GM12878 (cell line): ENCODE data around the gene MGAT5. TPM values are rescaled to one million over a fixed set of nuclear protein-coding genes. Genes with fewer than 3 reads are reported as not detected.

Experiments used
- ATAC-seq: fragments of 200-7000 bp; cut with Tn5 transposase; 3 replicates; pipeline ENCODE4 v1.9.1; 2020; ENCODE audit warnings: mild to moderate bottlenecking, moderate library complexity
- BruUV-seq: library from RNA; stranded (reverse); fragments of 400-500 nt; replicated peaks from 2 replicates; lab custom pipeline; 2021; lab: Mats Ljungman, UMichigan
- CTCF ChIA-PET: fragments of 300-600 bp; sonication (Branson Sonifier 250); formaldehyde crosslinking; extraction: SDS; loops from one replicate; lab custom pipeline; 2021; ENCODE audit warnings: inconsistent platforms; lab: Yijun Ruan, JAX
- POLR2A ChIA-PET: fragments of 350-600 bp; formaldehyde crosslinking; extraction: SDS; loops from one replicate; lab custom pipeline; 2021; ENCODE audit warnings: inconsistent platforms; lab: Charles Lee
- RAD21 ChIA-PET: fragments of 300-600 bp; sonication (Branson Sonifier 250); formaldehyde crosslinking; loops from one replicate; lab custom pipeline; 2023; ENCODE audit warnings: antibody characterized with exemption; ENCODE audit not compliant: unreplicated experiment; lab: Charles Lee
- SMC1A ChIA-PET: fragments of 300-600 bp; sonication (Branson Sonifier 250); formaldehyde crosslinking; loops from one replicate; lab custom pipeline; 2023; ENCODE audit not compliant: unreplicated experiment, uncharacterized antibody; lab: Charles Lee
- DNase-seq: peaks from one replicate; pipeline ENCODE4 v3.0.0-alpha.2; 2011; ENCODE audit warnings: low read depth, low spot score
- FAIRE-seq: peaks from 3 replicates; lab custom pipeline; 2011; peaks lifted over from hg19 to GRCh38; lab: Jason Lieb, UNC
- H2AFZ ChIP-seq: 2 replicates; pipeline ENCODE4 v1.6.0; 2011; ENCODE audit warnings: low read depth, low read length, control low read depth; ENCODE audit not compliant: control insufficient read depth
- H3K27ac ChIP-seq: 2 replicates; pipeline ENCODE4 v1.5.1; 2011; ENCODE audit warnings: control low read depth; ENCODE audit not compliant: control insufficient read depth, insufficient read depth
- H3K27me3 ChIP-seq, 2 experiments: replicated peaks in 1 of 2; 2 replicates each; pipeline versions ENCODE4 v1.6.0 to v1.6.1; 2011; ENCODE audit warnings: low read length in 1 of 2; ENCODE audit not compliant: control insufficient read depth in 2 of 2, insufficient read depth in 2 of 2
- H3K36me3 ChIP-seq, 2 experiments: 2 replicates each; pipeline ENCODE4 v1.5.1; 2011; ENCODE audit warnings: low read length in 1 of 2; ENCODE audit not compliant: control insufficient read depth in 2 of 2, insufficient read depth in 2 of 2
- H3K4me1 ChIP-seq: 2 replicates; pipeline ENCODE4 v1.6.1; 2011; ENCODE audit warnings: mild to moderate bottlenecking, low read length, moderate library complexity, mixed read lengths; ENCODE audit not compliant: control insufficient read depth, insufficient read depth
- H3K4me2 ChIP-seq: 2 replicates; pipeline ENCODE4 v1.6.0; 2011; ENCODE audit warnings: control low read depth; ENCODE audit not compliant: control insufficient read depth, insufficient read depth
- H3K4me3 ChIP-seq: fragments of 200-600 bp; sonication (generic); 2 replicates; pipeline ENCODE4 v1.5.1; 2016
- H3K79me2 ChIP-seq: 2 replicates; pipeline ENCODE4 v1.6.0; 2011; ENCODE audit warnings: low read length; ENCODE audit not compliant: control insufficient read depth, insufficient read depth
- H3K9ac ChIP-seq: 2 replicates; pipeline ENCODE4 v1.8.0; 2011; ENCODE audit warnings: low read length, control low read depth, mixed read lengths; ENCODE audit not compliant: control insufficient read depth, insufficient read depth
- H3K9me3 ChIP-seq: replicated peaks from 3 replicates; pipeline ENCODE4 v1.5.1; 2011; ENCODE audit warnings: mild to moderate bottlenecking, low read length; ENCODE audit not compliant: control insufficient read depth, insufficient read depth
- H4K20me1 ChIP-seq: 2 replicates; pipeline ENCODE4 v1.6.0; 2011; ENCODE audit not compliant: control insufficient read depth, insufficient read depth
- BMI1 ChIP-seq: fragments of 450-650 bp; IDR thresholded peaks from 2 replicates; pipeline ENCODE4 v1.6.1; 2016; ENCODE audit warnings: mild to moderate bottlenecking, moderate library complexity, borderline replicate concordance
- CBX3 ChIP-seq: fragments of 200-600 bp; sonication (generic); IDR thresholded peaks from 2 replicates; pipeline ENCODE4 v1.6.1; 2016; ENCODE audit warnings: low read depth, borderline replicate concordance
- CEBPB ChIP-seq, 2 experiments: fragments of 150-350 bp in 1 of 2; IDR thresholded peaks; 2 replicates each; pipeline ENCODE4 v1.6.1; 2012 to 2014; ENCODE audit warnings: low read depth in 2 of 2, low read length in 2 of 2, borderline replicate concordance in 1 of 2, inconsistent platforms in 1 of 2
- CHD1 ChIP-seq: IDR thresholded peaks from 2 replicates; pipeline ENCODE4 v1.6.1; 2012; ENCODE audit warnings: low read depth, low read length, improper control_type of control experiment
- HDAC6 ChIP-seq: fragments of 200-600 bp; sonication (generic); IDR thresholded peaks from one replicate; pipeline ENCODE4 v1.8.0; 2017; ENCODE audit warnings: antibody characterized with exemption; ENCODE audit not compliant: unreplicated experiment
- MYC ChIP-seq: IDR thresholded peaks from 2 replicates; pipeline ENCODE4 v1.6.1; 2011; ENCODE audit warnings: mild to moderate bottlenecking, low read length, moderate library complexity, inconsistent platforms; ENCODE audit not compliant: insufficient read depth, insufficient replicate concordance, insufficient read length, severe bottlenecking
- POU2F2 ChIP-seq: IDR thresholded peaks from 3 replicates; pipeline ENCODE4 v1.6.1; 2011; ENCODE audit warnings: low read depth, mild to moderate bottlenecking, low read length, borderline replicate concordance
- RB1 ChIP-seq: fragments of 450-650 bp; formaldehyde crosslinking; IDR thresholded peaks from 2 replicates; pipeline ENCODE4 v1.6.1; 2017; ENCODE audit warnings: mild to moderate bottlenecking, borderline replicate concordance
- RFX5 ChIP-seq: IDR thresholded peaks from 2 replicates; pipeline ENCODE4 v1.6.1; 2011; ENCODE audit warnings: low read depth, low read length, improper control_type of control experiment
- STAT1 ChIP-seq: fragments of 450-650 bp; conservative IDR thresholded peaks from 2 replicates; pipeline ENCODE4 v1.6.1; 2014; ENCODE audit warnings: antibody characterized with exemption, mild to moderate bottlenecking
- TARDBP ChIP-seq: IDR thresholded peaks from 2 replicates; pipeline ENCODE4 v1.6.1; 2016; ENCODE audit warnings: borderline replicate concordance
- YY1 ChIP-seq: IDR thresholded peaks from 2 replicates; pipeline ENCODE4 v1.6.1; 2011; ENCODE audit warnings: low read depth, mild to moderate bottlenecking, low read length
- WGBS: methylation state at CpG from one replicate; pipeline ENCODE4 v1.1.6; 2016; ENCODE audit warnings: low lambda C conversion rate; ENCODE audit not compliant: insufficient replicate concordance, insufficient coverage; ENCODE audit errors: missing lambda C conversion rate; 5-methylcytosine and 5-hydroxymethylcytosine counted together
- in situ Hi-C: fragments of 300-500 bp; cut with MboI; formaldehyde crosslinking; loops from 9 replicates; pipeline ENCODE4 v1.14.3; 2018; ENCODE audit warnings: mixed read lengths
- intact Hi-C: fragments of 100-400 bp; cut with micrococcal nuclease; formaldehyde crosslinking; loops from one replicate; pipeline ENCODE4 v1.14.2; 2022; ENCODE audit not compliant: unreplicated experiment
- polyA plus RNA-seq, 11 experiments: library from polyadenylated mRNA; depleted of rRNA in 4 of 11; unstranded in 6 of 11; stranded (reverse) in 5 of 11; fragments of >200 nt; fragmentation: Nextera tagmentation in 4 of 11; fragmentation: Illumina TruSeq in 1 of 11; extraction: Ambion mirVana in 4 of 11; extraction: Trizol in 1 of 11; gene quantifications; 1 replicate in 1 of 11; 2 replicates in 10 of 11; pipeline versions ENCODE4 v1.2.1 to v1.2.3, GENCODE V29; 2011 to 2016; ENCODE audit warnings: inconsistent platforms in 2 of 11, missing spikeins in 2 of 11, low read depth in 1 of 11
- total RNA-seq, 4 experiments: library from RNA; depleted of rRNA in 3 of 4; stranded (reverse); fragments of >200 nt in 3 of 4; fragmentation: Illumina TruSeq in 1 of 4; extraction: Trizol in 1 of 4; gene quantifications; 2 replicates each; pipeline versions ENCODE4 v1.2.1 to v1.2.3, GENCODE V29; 2013 to 2021
- TF ChIP-seq, protein P1 (sequence below): fragments of 450-650 bp; IDR thresholded peaks from 2 replicates; pipeline ENCODE4 v1.6.1; 2016; ENCODE audit warnings: mild to moderate bottlenecking
- TF ChIP-seq, protein P2 (sequence below): fragments of 450-650 bp; IDR thresholded peaks from 2 replicates; pipeline ENCODE4 v1.6.1; 2017; ENCODE audit warnings: mild to moderate bottlenecking
- TF ChIP-seq, protein P3 (sequence below): fragments of 150-350 bp; IDR thresholded peaks from 2 replicates; pipeline ENCODE4 v1.6.1; 2014; ENCODE audit warnings: mild to moderate bottlenecking, low read depth, low read length
- TF ChIP-seq, protein P4 (sequence below): fragments of 150-350 bp; IDR thresholded peaks from 2 replicates; pipeline ENCODE4 v1.6.1; 2016; ENCODE audit warnings: low read depth, low read length

Gene MGAT5
- total and polyA plus RNA-seq, 10 of the 15 experiments (the other 5 are each of a cell fraction or from before 2014, with no cell fraction given) = 4.9 to 104 (median 36.2) TPM

DNA sequence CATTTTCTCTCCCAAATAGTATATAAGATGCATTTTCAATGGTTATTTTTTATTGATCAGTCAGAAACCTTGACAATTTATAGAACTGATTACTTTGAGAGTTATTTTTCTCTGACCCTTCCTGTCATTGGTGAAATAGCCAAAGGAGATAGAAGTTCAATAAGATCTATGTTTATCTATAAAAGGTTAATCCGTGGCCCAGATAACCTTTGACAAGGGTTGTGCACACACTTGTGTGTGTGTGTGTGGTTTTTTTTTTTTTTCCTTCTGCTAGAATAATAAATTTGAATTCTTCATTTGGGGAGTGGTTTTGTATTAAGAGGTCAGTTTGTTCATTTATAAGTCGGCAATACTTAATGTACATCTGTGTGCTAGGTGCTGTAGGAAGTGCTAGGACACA lies 160.0 kb downstream of the MGAT5 start:
- Histone ChIP-seq H3K27ac (no peak overlapping the region), H3K4me3 (no peak overlapping the region)
- 100% methylated on average over 2 of the region's 2 CpGs for WGBS
- TF ChIP-seq, protein P1, sequence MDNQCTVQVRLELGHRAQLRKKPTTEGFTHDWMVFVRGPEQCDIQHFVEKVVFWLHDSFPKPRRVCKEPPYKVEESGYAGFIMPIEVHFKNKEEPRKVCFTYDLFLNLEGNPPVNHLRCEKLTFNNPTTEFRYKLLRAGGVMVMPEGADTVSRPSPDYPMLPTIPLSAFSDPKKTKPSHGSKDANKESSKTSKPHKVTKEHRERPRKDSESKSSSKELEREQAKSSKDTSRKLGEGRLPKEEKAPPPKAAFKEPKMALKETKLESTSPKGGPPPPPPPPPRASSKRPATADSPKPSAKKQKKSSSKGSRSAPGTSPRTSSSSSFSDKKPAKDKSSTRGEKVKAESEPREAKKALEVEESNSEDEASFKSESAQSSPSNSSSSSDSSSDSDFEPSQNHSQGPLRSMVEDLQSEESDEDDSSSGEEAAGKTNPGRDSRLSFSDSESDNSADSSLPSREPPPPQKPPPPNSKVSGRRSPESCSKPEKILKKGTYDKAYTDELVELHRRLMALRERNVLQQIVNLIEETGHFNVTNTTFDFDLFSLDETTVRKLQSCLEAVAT = no peak
- TF ChIP-seq STAT1 = no peak
- TF ChIP-seq CBX3 = no peak
- TF ChIP-seq MYC = no peak
- no peak for TF ChIP-seq RB1
- no peak for TF ChIP-seq POU2F2
- TF ChIP-seq CEBPB (IDR thresholded peaks at IDR 0.05; ENCODE audit: borderline replicate concordance in 1 of 2, low read depth in 2 of 2, low read length in 2 of 2) = no peak
- no peak for TF ChIP-seq YY1
- TF ChIP-seq, protein P2, sequence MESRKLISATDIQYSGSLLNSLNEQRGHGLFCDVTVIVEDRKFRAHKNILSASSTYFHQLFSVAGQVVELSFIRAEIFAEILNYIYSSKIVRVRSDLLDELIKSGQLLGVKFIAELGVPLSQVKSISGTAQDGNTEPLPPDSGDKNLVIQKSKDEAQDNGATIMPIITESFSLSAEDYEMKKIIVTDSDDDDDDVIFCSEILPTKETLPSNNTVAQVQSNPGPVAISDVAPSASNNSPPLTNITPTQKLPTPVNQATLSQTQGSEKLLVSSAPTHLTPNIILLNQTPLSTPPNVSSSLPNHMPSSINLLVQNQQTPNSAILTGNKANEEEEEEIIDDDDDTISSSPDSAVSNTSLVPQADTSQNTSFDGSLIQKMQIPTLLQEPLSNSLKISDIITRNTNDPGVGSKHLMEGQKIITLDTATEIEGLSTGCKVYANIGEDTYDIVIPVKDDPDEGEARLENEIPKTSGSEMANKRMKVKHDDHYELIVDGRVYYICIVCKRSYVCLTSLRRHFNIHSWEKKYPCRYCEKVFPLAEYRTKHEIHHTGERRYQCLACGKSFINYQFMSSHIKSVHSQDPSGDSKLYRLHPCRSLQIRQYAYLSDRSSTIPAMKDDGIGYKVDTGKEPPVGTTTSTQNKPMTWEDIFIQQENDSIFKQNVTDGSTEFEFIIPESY = no peak
- no peak for TF ChIP-seq TARDBP
- no peak for TF ChIP-seq BMI1
- no peak for TF ChIP-seq HDAC6
- TF ChIP-seq CHD1 = no peak
- TF ChIP-seq, protein P3, sequence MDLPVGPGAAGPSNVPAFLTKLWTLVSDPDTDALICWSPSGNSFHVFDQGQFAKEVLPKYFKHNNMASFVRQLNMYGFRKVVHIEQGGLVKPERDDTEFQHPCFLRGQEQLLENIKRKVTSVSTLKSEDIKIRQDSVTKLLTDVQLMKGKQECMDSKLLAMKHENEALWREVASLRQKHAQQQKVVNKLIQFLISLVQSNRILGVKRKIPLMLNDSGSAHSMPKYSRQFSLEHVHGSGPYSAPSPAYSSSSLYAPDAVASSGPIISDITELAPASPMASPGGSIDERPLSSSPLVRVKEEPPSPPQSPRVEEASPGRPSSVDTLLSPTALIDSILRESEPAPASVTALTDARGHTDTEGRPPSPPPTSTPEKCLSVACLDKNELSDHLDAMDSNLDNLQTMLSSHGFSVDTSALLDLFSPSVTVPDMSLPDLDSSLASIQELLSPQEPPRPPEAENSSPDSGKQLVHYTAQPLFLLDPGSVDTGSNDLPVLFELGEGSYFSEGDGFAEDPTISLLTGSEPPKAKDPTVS = no peak
- TF ChIP-seq, protein P4, sequence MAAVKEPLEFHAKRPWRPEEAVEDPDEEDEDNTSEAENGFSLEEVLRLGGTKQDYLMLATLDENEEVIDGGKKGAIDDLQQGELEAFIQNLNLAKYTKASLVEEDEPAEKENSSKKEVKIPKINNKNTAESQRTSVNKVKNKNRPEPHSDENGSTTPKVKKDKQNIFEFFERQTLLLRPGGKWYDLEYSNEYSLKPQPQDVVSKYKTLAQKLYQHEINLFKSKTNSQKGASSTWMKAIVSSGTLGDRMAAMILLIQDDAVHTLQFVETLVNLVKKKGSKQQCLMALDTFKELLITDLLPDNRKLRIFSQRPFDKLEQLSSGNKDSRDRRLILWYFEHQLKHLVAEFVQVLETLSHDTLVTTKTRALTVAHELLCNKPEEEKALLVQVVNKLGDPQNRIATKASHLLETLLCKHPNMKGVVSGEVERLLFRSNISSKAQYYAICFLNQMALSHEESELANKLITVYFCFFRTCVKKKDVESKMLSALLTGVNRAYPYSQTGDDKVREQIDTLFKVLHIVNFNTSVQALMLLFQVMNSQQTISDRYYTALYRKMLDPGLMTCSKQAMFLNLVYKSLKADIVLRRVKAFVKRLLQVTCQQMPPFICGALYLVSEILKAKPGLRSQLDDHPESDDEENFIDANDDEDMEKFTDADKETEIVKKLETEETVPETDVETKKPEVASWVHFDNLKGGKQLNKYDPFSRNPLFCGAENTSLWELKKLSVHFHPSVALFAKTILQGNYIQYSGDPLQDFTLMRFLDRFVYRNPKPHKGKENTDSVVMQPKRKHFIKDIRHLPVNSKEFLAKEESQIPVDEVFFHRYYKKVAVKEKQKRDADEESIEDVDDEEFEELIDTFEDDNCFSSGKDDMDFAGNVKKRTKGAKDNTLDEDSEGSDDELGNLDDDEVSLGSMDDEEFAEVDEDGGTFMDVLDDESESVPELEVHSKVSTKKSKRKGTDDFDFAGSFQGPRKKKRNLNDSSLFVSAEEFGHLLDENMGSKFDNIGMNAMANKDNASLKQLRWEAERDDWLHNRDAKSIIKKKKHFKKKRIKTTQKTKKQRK = no peak
- TF ChIP-seq RFX5 = no peak
- TF ChIP-seq, all 136 proteins: peak for 0
- Histone ChIP-seq H3K4me2 (no peak overlapping the region), H4K20me1 (no peaks in the 10 kb centered on the region), H2AFZ (no peak overlapping the region), H3K9ac (no peak overlapping the region), H3K79me2 (no peaks in the 10 kb centered on the region; the same call in 1 of the 2 replicates), H3K36me3 (peaks cover 10 to 22% of the 10 kb centered on the region in 2 experiments), H3K27me3 (no peaks in the 10 kb centered on the region), H3K9me3 (no peaks in the 10 kb centered on the region), H3K4me1 (peaks cover 17% of the 10 kb centered on the region)
- ATAC-seq (no peak), FAIRE-seq (no peak), DNase-seq (no peak)
- intact Hi-C loops (loop anchor here (2.0 to 5.0 kb wide), 3 partner anchors 131 to 527 kb away; no protein-coding TSS in a partner anchor), in situ Hi-C loops (loop anchor here (5.0 kb wide), 2 partner anchors 297 to 522 kb away; no protein-coding TSS in a partner anchor)
- ChIA-PET RAD21 (interaction anchor here (0.6 to 4.1 kb wide), 4 partner anchors 130 to 569 kb away, joined by 3 to 201 read pairs (median 3); no protein-coding TSS in a partner anchor), CTCF (interaction anchor here (1.4 to 6.3 kb wide), 7 partner anchors 9 to 528 kb away, joined by 4 to 320 read pairs (median 46); no protein-coding TSS in a partner anchor), POLR2A (no interaction called here), SMC1A (interaction anchor here (1.2 to 4.0 kb wide), 6 partner anchors 8 to 524 kb away, joined by 3 to 163 read pairs (median 14); no protein-coding TSS in a partner anchor)
- no TSS peak for BruUV-seq
